GM12873 (cell line): Measurements from ENCODE around the gene MYBPH.
A peak's percentile ranks its signal among the peaks of the same experiment; 100 is the strongest.

Experiments used
- CTCF ChIP-seq: IDR thresholded peaks from 2 replicates; pipeline ENCODE4 v1.5.1; 2012; ENCODE audit warnings: low read depth, mild to moderate bottlenecking, moderate library complexity, low read length, control low read depth; ENCODE audit not compliant: insufficient read depth; ENCODE audit errors: missing control alignments

MYBPH gene

GRCh38 chr1:203216274-203217138, 40.9 kb upstream of the MYBPH start:
- TF ChIP-seq CTCF, result peak; percentile 70

- TF ChIP-seq CTCF, result no peak
These were observed 39.9 kb upstream of the MYBPH start for GRCh38 chr1:203215573-203215972.

GRCh38 chr1:203214871-203215270, 39.2 kb upstream of the MYBPH start:
- no peak for TF ChIP-seq CTCF

GRCh38 chr1:203213126-203213525, 37.5 kb upstream of the MYBPH start:
- no peak for TF ChIP-seq CTCF

GRCh38 chr1:203211812-203212211, 36.2 kb upstream of the MYBPH start:
- no peak for TF ChIP-seq CTCF

- no peak for TF ChIP-seq CTCF
These were observed 35.4 kb upstream of the MYBPH start for GRCh38 chr1:203210988-203211387.

- no peak for TF ChIP-seq CTCF
These were observed 34.7 kb upstream of the MYBPH start for GRCh38 chr1:203210350-203210749.
